Breast epithelium (tissue), 4 donors: ENCODE data around the gene XPO6. TPM values are rescaled to one million over a fixed set of nuclear protein-coding genes. Genes with fewer than 3 reads are reported as not detected.

Experiments
- DNase-seq, 2 donors: peaks; one replicate each; pipeline ENCODE4 v3.0.0-alpha.2; 2019; ENCODE audit warnings: low spot score in 2 of 2
- H3K27ac ChIP-seq, 2 donors: fragments of 200-600 bp; sonication (generic) in 1 of 2; one replicate each; pipeline ENCODE4 v1.5.1; 2016 to 2019; ENCODE audit warnings: mild to moderate bottlenecking in 1 of 2
- H3K27me3 ChIP-seq, 2 donors: fragments of 200-600 bp; sonication (generic) in 1 of 2; one replicate each; pipeline versions ENCODE4 v1.5.1 to v1.6.0; 2017 to 2019; ENCODE audit warnings: control low read depth in 1 of 2, mild to moderate bottlenecking in 1 of 2
- H3K36me3 ChIP-seq: fragments of 200-600 bp; one replicate; pipeline ENCODE4 v1.5.1; 2019
- H3K4me1 ChIP-seq, 2 donors: fragments of 200-600 bp; sonication (generic); one replicate each; pipeline ENCODE4 v1.5.1; 2016 to 2019; ENCODE audit warnings: control low read depth in 1 of 2
- H3K4me3 ChIP-seq, 3 donors: fragments of 200-600 bp; sonication (generic); 1 replicate in 2 of 3; 2 replicates in 1 of 3; pipeline ENCODE4 v1.5.1; 2016 to 2019; ENCODE audit warnings: mild to moderate bottlenecking in 3 of 3, moderate library complexity in 2 of 3
- H3K9me3 ChIP-seq, 2 donors: fragments of 200-600 bp; sonication (generic) in 1 of 2; one replicate each; pipeline ENCODE4 v1.5.1; 2016 to 2019; ENCODE audit warnings: control low read depth in 1 of 2
- CTCF ChIP-seq, 3 donors: fragments of 450-650 bp; IDR thresholded peaks; one replicate each; pipeline ENCODE4 v1.5.1; 2016 to 2017; ENCODE audit warnings: antibody characterized with exemption in 3 of 3, mild to moderate bottlenecking in 3 of 3, moderate library complexity in 3 of 3
- POLR2A ChIP-seq: fragments of 450-650 bp; IDR thresholded peaks from one replicate; pipeline ENCODE4 v1.6.1; 2016; ENCODE audit warnings: antibody characterized with exemption, mild to moderate bottlenecking, moderate library complexity
- POLR2AphosphoS5 ChIP-seq, 3 donors: sonication (generic); formaldehyde crosslinking; IDR thresholded peaks; one replicate each; pipeline ENCODE4 v1.6.1; 2017; ENCODE audit warnings: antibody characterized with exemption in 3 of 3
- intact Hi-C: fragments of 100-400 bp; cut with DNase I; formaldehyde crosslinking; loops from one replicate; pipeline ENCODE4 v1.15.1; 2023; ENCODE audit warnings: low total_unique reads
- total RNA-seq, 3 donors: library from RNA; depleted of rRNA; stranded (reverse); fragments of >200 nt; gene quantifications; one replicate each; pipeline ENCODE4 v1.1.0, GENCODE V29; 2016

XPO6 gene
- total RNA-seq, 3 donors from 2014 or later: 66.4 to 84.6 (median 67.4) TPM

- H3K4me3 ChIP-seq: no peak overlapping the region
- TF ChIP-seq CTCF (IDR thresholded peaks at IDR 0.05): no peak
- TF ChIP-seq POLR2A: no peak
- no peak for TF ChIP-seq POLR2AphosphoS5 (IDR thresholded peaks at IDR 0.05)
- intact Hi-C loops: no loop called here
- no peaks in the 10 kb centered on the region for H3K36me3 ChIP-seq
- no peaks in the 10 kb centered on the region for H3K27me3 ChIP-seq
- no peak overlapping the region for H3K27ac ChIP-seq
- no peaks in the 10 kb centered on the region for H3K4me1 ChIP-seq
- no peak for DNase-seq
- H3K9me3 ChIP-seq: no peaks in the 10 kb centered on the region
These were observed 120.1 kb downstream of the XPO6 start for GRCh38 chr16:28091656-28092055.

DNA sequence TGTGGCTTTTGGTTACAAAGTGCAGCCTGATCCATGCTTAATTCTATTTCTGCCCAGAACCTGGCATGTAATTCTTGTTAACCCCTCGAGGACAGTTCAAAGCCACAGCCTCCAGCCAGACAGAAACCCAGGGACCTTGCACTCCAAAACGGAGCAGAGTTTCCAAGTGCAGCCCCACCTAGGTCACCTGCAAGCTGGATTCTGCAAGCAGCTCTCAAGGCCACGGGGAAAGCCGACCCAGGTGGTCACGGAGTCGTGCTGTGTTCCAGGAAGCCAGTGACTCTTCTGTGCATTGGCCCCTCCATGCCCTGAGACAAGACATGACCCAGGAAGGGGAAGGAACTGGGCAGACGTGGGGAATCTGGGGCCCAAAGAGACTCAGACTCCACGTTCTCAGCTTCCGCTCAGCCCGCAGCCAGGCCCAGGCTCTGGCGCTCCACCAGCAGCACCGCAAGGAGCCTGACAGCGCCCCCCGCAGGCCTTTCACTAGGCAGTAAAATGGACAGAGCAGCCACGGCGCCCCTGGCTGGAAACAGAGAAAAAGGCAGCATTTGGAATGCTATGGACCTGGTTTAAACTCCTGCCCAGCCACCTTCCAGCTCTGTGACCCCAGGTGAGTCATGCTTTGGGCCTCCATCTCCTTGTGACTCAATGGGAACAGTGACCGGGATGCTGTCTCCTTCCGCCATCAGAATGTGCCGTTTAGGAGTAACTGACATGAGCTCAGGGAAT lies 121.0 kb downstream of the XPO6 start:
- DNase-seq: no peak
- intact Hi-C loops: no loop called here

GRCh38 chr16:28089992-28090365 lies 121.8 kb downstream of the XPO6 start:
- H3K27ac ChIP-seq: no peak overlapping the region
- no peaks in the 10 kb centered on the region for H3K27me3 ChIP-seq
- H3K4me3 ChIP-seq: no peak overlapping the region
- no peaks in the 10 kb centered on the region for H3K4me1 ChIP-seq
- intact Hi-C loops: no loop called here
- DNase-seq: no peak
- H3K9me3 ChIP-seq: no peaks in the 10 kb centered on the region
- no peak for TF ChIP-seq CTCF (IDR thresholded peaks at IDR 0.05)
- no peak for TF ChIP-seq POLR2A
- TF ChIP-seq POLR2AphosphoS5 (IDR thresholded peaks at IDR 0.05): no peak
- H3K36me3 ChIP-seq: no peaks in the 10 kb centered on the region

More for the DNA sequence above, 121.0 kb downstream of the XPO6 start:
- TF ChIP-seq POLR2AphosphoS5 (IDR thresholded peaks at IDR 0.05): no peak
- TF ChIP-seq CTCF (IDR thresholded peaks at IDR 0.05): no peak
- no peak for TF ChIP-seq POLR2A
- H3K27ac ChIP-seq: no peak overlapping the region
- no peaks in the 10 kb centered on the region for H3K27me3 ChIP-seq
- no peaks in the 10 kb centered on the region for H3K9me3 ChIP-seq
- H3K4me1 ChIP-seq: no peaks in the 10 kb centered on the region
- no peaks in the 10 kb centered on the region for H3K36me3 ChIP-seq
- no peak overlapping the region for H3K4me3 ChIP-seq

- intact Hi-C loops: no loop called here
- no peaks in the 10 kb centered on the region for H3K4me1 ChIP-seq
- no peaks in the 10 kb centered on the region for H3K36me3 ChIP-seq
- TF ChIP-seq CTCF (IDR thresholded peaks at IDR 0.05): no peak
- H3K27ac ChIP-seq: no peak overlapping the region
- H3K27me3 ChIP-seq: no peaks in the 10 kb centered on the region
- no peak overlapping the region for H3K4me3 ChIP-seq
- H3K9me3 ChIP-seq: no peaks in the 10 kb centered on the region
- no peak for DNase-seq
These were observed 122.4 kb downstream of the XPO6 start for GRCh38 chr16:28089205-28089991.

DNA sequence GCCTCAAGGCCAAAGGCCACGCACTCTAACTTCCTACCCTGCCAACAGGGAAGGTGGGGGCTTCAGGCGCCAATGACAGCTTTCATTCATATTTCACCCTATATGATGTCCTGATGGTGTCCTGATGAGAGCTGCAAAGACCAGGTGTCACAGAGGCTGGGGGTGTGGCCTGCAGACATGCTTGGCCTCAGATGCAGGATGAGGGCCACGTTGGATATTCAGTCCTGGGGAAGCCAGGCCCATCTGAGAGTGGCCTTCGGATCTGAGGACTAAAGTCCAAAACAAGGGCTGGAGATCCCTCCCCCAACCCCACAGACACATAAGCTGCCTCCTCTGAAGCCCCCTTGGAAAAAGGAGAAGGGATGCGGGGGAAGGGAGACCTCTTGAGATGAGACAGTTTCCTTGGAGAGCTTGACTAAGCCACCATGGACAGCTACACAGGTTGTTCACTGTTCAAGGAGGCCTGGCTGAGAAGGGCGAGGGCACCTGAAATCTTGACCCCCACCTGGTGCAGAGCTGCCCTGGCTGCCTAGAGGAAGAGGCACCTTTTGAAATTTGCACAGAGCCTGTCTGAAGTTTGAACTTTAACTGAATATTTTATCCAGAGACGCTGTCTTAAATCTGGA lies 124.0 kb downstream of the XPO6 start:
- Histone ChIP-seq H3K36me3 (no peaks in the 10 kb centered on the region), H3K27me3 (no peaks in the 10 kb centered on the region), H3K27ac (no peak overlapping the region), H3K4me1 (no peaks in the 10 kb centered on the region), H3K9me3 (no peaks in the 10 kb centered on the region), H3K4me3 (no peak overlapping the region)
- no peak for TF ChIP-seq POLR2AphosphoS5 (IDR thresholded peaks at IDR 0.05)
- intact Hi-C loops: no loop called here
- no peak for DNase-seq
